Fibroblast of mammary gland (primary cell): ENCODE data around the gene ERI3.

Experiments used
- DNase-seq: peaks from one replicate; pipeline ENCODE4 v3.0.0-alpha.2; 2010; ENCODE audit warnings: low read depth
- H3K4me3 ChIP-seq: 2 replicates; pipeline ENCODE4 v1.5.1; 2011; ENCODE audit warnings: low read depth, mild to moderate bottlenecking, low read length, moderate library complexity; ENCODE audit not compliant: control insufficient read depth
- CTCF ChIP-seq: conservative IDR thresholded peaks from 2 replicates; pipeline ENCODE4 v1.5.1; 2011; ENCODE audit warnings: low read depth, low read length, inconsistent platforms; ENCODE audit not compliant: control insufficient read depth, insufficient read depth

The ERI3 gene

GRCh38 chr1:44250068-44250781 is 104.8 kb downstream of the ERI3 start:
- TF ChIP-seq CTCF, result no peak
- no peak for DNase-seq
- H3K4me3 ChIP-seq, result no peak overlapping the region

- TF ChIP-seq CTCF, result no peak
- peak; percentile 5 for DNase-seq
Observed at GRCh38 chr1:44249543-44249942, 105.5 kb downstream of the ERI3 start.

GRCh38 chr1:44246806-44247205 is 108.3 kb downstream of the ERI3 start:
- no peak overlapping the region for H3K4me3 ChIP-seq
- no peak for TF ChIP-seq CTCF
- no peak for DNase-seq

More at GRCh38 chr1:44249543-44249942, 105.5 kb downstream of the ERI3 start:
- no peak overlapping the region for H3K4me3 ChIP-seq

DNA sequence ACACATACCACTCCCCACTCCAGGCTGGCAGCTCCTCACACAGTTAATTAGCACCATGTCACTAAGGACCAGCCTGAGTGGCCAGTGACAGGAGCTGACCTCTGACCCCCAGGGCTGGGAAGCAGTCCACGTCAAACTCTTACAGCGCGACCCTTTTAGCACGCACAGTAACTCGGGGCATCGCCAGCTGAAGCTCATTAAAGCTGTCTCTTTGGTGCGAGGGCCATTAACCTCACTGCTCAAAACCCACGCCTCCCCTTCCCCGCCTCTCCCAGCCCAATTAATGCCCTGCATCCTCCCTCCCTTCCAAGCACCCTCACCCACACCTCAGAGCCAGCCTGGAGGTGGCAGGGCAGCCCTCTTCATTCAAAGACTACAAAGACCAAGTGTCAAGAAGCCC is 110.1 kb downstream of the ERI3 start:
- no peak for TF ChIP-seq CTCF
- DNase-seq, result no peak
- H3K4me3 ChIP-seq, result no peak overlapping the region

DNA sequence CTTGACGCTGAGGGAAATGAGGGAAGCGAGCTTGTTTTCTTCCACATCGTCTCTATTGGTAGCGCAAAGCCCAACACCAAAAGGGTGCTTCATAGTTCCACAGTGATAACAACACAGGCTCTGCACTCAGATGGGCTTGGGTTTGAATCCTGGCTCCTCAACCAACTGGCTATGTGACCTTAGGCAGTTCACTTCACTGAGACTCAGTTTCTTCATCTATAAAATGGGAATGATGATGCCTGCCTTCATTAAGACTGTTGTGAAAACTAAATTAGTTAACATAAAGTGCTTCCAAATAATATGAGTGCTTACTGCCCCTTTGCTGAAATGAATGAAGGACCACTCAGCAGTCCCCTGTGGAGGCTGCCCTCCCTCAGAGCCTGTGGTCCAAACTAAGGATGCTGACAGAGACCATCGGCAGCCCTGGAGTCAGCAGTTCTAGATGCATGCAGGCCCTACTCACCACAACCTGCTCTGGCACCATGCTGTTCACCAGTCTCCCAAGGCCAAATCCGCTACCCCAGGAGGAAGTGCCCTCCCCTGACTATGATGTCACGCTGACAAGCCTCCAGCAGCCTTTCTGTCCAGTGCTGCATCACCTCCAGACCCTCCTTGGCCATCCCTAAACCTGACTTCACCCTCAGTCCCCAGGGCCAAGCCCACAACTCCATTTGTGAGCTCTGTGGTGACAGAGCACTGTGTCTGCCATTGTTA is 111.1 kb downstream of the ERI3 start:
- no peak for TF ChIP-seq CTCF
- no peak for DNase-seq
- no peak overlapping the region for H3K4me3 ChIP-seq

- TF ChIP-seq CTCF, result no peak
- no peak for DNase-seq
- H3K4me3 ChIP-seq, result no peak overlapping the region
Observed at GRCh38 chr1:44242746-44243145, 112.3 kb downstream of the ERI3 start.
